Measurements from ENCODE around the gene FKBP5. TPM values are rescaled to one million over a fixed set of nuclear protein-coding genes. Genes with fewer than 3 reads are reported as not detected.

FKBP5 gene
- total and polyA plus RNA-seq, 9 of the 15 experiments (the other 6 are each of a cell fraction or from before 2014, with no cell fraction given), result 32.7 to 151 (median 75.0) TPM

- TF ChIP-seq, protein P1, sequence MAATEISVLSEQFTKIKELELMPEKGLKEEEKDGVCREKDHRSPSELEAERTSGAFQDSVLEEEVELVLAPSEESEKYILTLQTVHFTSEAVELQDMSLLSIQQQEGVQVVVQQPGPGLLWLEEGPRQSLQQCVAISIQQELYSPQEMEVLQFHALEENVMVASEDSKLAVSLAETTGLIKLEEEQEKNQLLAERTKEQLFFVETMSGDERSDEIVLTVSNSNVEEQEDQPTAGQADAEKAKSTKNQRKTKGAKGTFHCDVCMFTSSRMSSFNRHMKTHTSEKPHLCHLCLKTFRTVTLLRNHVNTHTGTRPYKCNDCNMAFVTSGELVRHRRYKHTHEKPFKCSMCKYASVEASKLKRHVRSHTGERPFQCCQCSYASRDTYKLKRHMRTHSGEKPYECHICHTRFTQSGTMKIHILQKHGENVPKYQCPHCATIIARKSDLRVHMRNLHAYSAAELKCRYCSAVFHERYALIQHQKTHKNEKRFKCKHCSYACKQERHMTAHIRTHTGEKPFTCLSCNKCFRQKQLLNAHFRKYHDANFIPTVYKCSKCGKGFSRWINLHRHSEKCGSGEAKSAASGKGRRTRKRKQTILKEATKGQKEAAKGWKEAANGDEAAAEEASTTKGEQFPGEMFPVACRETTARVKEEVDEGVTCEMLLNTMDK (IDR thresholded peaks at IDR 0.05; ENCODE audit: borderline replicate concordance, insufficient read depth, low read depth, low read length, poor library complexity, severe bottlenecking), result peak; percentile 24
- TF ChIP-seq NCOR1 (IDR thresholded peaks at IDR 0.05) (no peak), NONO (IDR thresholded peaks at IDR 0.05; ENCODE audit: low read depth in 2 of 2, low read length in 1 of 2) (no peak), PPARD (CRISPR knock-in tag; IDR thresholded peaks at IDR 0.05) (no peak), ZNF143 (CRISPR knock-in tag; IDR thresholded peaks at IDR 0.05) (no peak), ZNF696 (CRISPR knock-in tag; conservative IDR thresholded peaks at IDR 0.05) (no peak), EWSR1 (IDR thresholded peaks at IDR 0.05; ENCODE audit: borderline replicate concordance, low read depth, partially characterized antibody) (no peak), ZFP36 (IDR thresholded peaks at IDR 0.05; ENCODE audit: low read depth, low read length, partially characterized antibody) (no peak), NR2C1 (IDR thresholded peaks at IDR 0.05) (no peak), NR2C1 (tag; IDR thresholded peaks at IDR 0.05) (no peak), ZNF311 (CRISPR knock-in tag; IDR thresholded peaks at IDR 0.05) (no peak), NFE2L1 (tag; IDR thresholded peaks at IDR 0.05; ENCODE audit: borderline replicate concordance, low read depth) (no peak), ZNF316 (IDR thresholded peaks at IDR 0.05) (0 out of 2 replicates have a peak, but pooled peaks have one; percentile 10), TGIF2 (CRISPR knock-in tag; IDR thresholded peaks at IDR 0.05) (0 out of 2 replicates have a peak, but pooled peaks have one; percentile 23), ZEB2 (IDR thresholded peaks at IDR 0.05) (peak; percentile 68), UBTF (IDR thresholded peaks at IDR 0.05; ENCODE audit: borderline replicate concordance in 1 of 2, low read depth in 2 of 2, low read length in 2 of 2) (peak in 1 of 2 experiments; percentile 92; a peak in 2 of 4 replicates)
- TF ChIP-seq, protein P2, sequence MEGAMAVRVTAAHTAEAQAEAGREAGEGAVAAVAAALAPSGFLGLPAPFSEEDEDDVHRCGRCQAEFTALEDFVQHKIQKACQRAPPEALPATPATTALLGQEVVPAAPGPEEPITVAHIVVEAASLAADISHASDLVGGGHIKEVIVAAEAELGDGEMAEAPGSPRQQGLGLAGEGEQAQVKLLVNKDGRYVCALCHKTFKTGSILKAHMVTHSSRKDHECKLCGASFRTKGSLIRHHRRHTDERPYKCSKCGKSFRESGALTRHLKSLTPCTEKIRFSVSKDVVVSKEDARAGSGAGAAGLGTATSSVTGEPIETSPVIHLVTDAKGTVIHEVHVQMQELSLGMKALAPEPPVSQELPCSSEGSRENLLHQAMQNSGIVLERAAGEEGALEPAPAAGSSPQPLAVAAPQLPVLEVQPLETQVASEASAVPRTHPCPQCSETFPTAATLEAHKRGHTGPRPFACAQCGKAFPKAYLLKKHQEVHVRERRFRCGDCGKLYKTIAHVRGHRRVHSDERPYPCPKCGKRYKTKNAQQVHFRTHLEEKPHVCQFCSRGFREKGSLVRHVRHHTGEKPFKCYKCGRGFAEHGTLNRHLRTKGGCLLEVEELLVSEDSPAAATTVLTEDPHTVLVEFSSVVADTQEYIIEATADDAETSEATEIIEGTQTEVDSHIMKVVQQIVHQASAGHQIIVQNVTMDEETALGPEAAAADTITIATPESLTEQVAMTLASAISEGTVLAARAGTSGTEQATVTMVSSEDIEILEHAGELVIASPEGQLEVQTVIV (CRISPR knock-in tag; IDR thresholded peaks at IDR 0.05; ENCODE audit: borderline replicate concordance), result no peak
These were observed 784 bp downstream of the FKBP5 start (continued) for GRCh38 chr6:35687658-35688604.
